HG02678 (cell line): Measurements from ENCODE around the gene TIRAP.

Source experiments
- ATAC-seq: cut with Tn5 transposase; IDR thresholded peaks from one replicate; pipeline ENCODE4 v1.9.1; 2021; ENCODE audit warnings: mild to moderate bottlenecking, moderate library complexity; ENCODE audit not compliant: unreplicated experiment

Gene TIRAP

DNA sequence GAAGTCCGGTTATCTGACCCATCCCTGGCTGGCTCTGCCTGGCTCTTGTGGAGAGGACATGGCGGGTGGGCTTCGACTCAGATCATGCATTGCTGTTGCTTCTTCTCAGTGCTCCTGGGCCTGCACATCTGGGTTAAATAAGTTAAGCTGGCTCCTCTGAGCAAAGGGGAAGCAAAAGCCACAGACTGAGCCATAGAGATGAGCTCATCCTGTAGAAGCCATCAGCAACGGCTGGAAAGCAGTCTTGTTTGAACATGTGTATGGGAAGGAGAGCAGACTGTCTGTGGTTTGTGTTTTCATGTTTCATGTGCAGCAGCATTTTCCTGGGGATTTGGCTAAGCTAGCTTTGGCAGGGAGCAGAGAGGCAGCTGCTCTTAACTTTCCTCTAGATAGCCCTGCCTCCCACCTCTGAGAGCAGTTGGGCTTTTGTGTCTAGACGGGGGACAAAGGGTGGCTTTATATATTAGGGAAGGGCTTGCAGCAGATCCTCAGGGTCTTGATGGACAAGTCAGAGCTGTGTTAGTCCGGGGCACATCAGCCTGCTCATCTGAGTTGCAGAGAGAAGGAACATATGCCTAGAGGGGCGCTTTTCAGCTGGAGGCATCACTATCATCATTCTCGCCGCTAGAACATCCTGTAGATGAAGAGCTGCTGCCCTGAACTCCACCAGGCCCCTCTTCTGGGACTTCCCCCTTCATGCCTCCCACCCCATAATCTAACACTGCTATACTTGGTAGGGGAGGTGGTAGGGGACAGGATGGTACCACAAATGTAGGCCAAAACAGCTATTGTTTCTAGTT is 35.9 kb downstream of the TIRAP start:
- peak; percentile 90 for ATAC-seq

DNA sequence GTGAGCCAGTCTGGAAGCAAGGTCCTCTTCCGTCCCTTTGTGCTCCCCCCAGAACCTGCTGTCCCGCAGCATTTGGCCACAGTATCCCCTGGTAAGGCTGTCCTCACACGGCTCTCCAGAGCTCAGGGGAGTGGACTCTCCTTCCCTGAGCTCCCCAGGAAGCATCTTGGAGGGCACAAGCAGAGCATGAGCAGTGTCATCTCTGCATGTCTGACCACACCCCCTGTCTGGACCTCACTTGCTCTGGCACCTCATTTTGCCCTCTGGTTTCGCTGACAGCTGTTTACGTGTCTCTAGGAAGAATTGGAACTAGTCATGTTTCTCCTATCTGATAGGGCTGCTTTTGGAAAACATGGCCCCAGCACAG is 36.5 kb downstream of the TIRAP start:
- ATAC-seq = no peak

DNA sequence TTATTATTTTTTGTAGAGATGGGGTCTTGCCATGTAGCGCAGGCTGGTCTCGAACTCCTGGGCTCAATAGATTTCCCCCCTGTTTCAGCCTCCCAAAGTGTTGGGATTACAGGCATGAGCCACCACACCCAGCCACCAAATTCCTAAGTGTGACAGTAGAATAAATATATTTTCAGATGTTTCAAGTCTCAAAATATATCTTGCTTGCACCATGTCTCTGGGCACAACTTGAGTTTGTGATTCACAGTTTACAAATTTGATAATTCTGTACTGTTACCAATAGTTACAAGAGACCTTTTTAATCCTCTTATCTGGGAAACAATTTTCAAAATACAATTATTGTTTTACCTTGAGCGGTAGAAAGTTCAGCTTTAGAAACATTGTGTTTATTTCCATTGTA is 40.1 kb downstream of the TIRAP start:
- no peak for ATAC-seq

DNA sequence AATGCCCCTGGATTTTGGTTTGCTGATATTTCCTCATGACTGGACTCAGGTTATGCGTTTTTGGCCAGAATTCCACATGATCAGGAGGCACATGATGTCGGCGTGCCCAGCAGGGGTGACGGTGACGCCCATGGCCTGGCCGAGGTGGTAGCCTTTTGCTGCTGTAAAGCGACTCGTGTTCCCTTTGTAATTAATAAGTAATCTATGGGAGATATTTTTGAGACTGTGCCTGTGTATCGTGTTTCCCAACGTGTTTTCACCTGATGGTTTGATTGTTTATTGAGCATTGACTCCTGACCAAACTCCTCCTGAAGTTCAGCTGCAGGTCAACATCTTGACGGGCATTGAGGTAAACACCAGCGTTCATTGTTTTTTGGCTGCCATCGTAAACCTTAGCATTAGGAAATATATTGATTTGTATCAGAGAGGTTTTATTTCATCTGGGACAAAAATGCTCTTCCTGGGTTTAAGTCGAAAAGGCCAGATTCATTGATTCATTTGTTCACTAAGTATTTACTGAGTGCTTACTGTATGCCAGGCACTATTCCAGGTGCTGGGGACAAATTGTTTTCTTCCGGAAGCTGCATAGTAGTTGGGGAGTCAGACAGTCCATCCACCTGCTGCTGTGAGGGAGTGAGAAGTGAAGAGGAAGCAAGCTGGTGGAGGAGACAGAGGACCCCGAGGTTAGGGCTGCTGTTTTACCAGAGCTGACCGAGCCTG is 44.5 kb downstream of the TIRAP start:
- no peak for ATAC-seq

DNA sequence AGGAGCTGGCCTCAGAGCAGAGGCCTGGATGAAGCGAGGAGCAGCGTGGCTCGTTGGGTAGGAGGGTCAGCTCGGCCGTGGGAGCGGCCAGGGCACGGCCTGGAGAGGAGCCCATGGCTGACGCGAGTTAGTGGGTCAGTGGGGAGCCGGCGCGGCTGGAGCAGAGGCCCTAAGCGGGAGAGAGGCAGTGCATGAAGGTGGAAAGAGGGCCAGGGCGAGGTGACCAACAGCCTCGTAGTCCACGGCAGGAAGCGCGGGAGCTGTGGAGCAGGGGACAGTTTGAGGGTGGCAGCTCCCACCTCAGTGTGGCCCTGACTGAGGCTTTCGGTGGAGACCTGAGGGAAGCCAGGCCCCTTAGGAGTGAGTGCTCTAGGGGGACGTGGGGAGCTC is 45.1 kb downstream of the TIRAP start:
- no peak for ATAC-seq

DNA sequence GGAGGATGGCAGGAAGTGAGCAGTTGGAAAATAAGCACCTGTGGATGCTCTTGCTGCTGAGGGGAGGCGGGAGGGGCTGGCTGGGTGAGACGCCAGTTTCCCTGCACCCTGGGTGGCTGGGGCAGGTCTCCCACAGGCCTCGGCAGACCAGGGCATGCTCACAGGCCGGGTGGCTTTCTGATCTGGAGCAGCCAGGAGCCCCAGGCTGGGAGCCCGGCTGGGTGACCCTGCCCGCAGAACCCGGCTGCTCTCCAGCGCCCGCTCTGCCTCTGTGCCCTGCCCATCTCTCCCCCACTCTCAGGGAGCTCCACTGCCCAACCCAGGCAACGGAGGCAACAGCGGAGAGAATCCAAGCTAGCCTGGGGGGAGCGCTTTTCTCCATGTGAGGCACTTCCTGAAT is 45.6 kb downstream of the TIRAP start:
- ATAC-seq = no peak

DNA sequence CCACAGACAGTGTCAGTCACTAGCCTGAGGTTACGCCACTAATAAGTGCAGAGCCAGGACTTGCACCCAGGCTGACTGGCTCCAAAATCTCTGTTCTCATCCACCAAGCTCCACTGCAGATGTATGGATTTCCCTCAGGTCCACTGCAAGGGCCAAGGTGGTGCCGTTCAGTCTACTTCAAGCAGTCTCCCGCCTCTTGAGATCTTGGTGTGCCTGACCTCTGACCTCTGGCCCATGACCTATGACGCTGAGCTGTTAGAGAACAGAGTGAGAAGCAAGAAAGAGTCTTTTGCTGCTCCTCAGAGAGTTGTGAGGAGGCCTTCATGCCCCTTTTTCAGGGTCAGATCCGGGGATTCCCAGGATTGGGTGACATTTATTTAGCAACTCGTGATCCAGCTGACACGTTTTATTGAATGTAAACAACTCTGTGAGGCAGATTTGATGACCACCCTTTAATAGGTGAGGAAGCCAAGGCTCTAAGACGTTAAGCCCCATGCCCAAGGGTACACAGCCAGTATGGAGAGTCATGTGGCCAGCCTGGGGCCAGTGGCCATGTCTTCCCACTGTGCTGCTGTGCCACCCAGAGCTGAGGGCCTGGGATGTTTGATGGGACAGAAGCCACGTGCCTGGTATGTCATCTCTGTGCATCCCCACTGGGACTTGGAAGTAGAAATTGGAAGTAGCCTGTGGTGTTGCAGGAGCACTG is 46.2 kb downstream of the TIRAP start:
- ATAC-seq = no peak

DNA sequence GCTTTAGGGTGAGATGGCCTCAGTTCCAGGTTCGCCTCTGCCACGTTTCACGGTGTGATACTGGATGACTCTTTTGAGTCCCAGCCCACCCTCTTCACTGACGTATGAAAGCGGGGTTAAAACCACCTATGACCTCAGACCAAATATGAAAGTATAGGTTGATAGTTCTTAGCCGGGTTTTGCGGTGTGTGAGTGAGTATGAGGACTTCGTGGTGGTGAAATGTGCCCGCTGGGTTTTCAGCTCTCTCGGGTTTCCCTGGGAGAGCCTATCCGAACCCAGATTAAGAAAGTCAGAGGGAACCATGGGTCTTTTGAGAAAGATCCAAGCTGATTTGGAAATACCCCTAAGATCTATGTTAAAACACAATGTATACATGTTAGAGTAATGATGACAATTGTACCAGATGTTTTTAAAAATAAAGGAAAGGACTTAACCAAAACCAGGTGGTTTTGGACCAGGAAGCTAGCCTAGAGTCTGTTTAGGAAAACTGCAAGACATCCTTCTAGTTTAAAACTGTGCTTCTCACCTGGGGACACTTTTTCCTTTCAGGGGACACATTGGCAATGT is 46.8 kb downstream of the TIRAP start:
- ATAC-seq = no peak

DNA sequence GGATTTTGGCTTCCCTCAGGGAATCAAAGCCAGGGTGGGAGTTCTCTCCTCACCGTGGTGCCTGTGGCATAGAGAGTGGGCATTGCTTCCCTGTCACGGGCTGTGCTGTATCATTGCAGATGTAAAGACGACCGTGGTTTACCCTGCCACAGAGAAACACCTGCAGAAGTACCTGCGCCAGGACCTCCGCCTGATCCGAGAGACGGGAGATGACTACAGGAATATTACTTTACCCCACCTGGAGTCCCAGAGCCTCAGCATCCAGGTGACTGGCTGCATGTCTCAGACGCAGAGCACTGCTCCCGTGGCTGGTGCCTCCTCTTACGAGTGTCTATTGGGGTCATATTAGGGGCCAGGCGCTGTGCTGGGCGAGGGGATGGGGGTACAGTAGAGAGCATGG is 48.4 kb downstream of the TIRAP start:
- no peak for ATAC-seq

DNA sequence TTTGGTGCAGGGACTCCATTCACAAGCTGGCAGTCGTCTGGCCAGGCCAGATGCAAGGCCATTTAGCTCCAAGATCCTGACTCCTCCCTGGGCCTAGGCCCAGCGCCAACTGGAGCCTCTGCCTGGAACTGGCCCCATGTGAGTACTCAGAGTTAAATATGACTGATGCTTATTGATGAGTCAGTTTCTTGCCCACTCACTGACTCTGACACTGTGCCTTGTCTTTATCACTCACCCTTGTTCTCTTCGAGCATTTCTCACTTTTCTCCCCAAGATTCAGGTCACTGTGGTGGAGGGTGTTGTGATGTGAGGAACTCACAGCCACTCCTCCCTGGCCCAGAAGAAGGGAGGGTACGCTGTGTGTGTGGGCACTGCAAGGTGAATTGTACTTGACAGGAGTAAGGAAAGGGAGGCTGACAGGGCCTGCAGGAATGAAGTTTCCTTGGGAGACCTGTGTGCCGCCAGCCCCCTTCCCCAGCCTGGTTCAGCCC is 49.4 kb downstream of the TIRAP start:
- ATAC-seq = no peak

DNA sequence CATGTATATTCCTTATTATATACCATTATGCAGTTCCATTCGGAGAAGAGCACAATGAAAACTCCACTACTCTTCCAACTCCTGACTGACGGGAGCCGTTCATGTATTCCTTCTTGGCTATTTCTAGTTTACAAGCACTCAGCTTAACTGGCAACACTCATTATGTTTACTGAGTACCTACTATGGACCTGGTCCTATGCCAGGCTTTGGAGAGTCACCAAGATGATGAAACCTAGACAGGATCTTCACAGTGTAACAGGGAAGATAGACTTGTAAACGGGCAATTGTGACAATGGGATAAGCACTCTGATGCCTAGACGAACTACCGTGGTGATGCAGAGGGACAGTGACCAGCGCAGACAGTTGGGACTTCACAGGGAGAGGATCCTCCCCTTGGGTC is 50.2 kb downstream of the TIRAP start:
- ATAC-seq = no peak

DNA sequence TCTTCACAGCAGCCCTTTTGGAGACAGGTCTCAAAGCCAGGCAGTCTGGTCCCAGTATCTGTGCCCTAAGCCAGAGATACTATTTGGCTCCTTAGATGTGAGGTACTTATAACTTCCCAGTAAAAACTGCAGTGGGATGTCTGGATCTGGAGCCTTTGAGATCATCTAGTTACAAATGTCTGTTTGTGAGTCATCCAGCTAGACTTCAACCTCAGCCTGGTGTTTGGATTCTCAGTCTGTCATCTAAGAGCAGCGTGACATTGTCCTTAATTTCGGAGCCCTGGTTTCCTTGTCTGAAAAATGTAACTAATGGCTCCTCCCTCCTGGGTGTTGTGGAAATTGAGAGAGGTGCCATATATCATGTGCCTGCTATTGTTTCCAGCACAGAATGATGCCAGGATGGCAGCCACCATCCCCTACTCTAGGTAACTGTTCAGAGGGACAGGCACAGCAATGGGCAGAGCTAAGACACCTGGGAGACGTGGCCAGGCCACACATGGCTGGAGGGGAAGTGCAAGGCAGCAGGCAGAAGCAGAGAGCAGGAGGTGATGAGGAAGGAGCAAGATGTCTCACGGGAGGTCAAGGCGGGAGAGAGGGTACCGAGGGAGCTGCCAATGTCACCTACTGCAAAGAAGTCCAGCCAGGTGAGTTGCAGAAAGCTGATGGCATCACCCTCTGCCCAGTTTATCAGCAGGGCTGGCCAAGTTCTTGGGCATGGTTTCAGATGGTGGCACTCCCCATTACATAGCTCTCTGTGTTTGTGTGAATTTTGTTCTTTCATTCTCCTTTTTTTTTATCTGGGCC is 52.0 kb downstream of the TIRAP start:
- ATAC-seq = no peak

DNA sequence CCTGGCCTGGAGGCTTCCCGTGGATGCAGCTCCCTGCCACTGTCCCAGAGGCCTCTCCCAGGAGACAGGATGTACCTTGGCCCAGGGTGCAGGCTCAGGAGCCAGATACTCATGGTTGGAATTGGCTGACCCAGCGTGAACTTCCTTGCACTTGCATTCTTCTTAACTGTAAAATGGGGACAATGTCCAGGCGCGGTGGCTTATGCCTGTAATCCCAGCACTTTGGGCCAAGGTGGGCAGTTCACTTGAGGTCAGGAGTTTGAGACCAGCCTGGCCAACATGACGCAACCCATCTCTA is 52.5 kb downstream of the TIRAP start:
- ATAC-seq = no peak

DNA sequence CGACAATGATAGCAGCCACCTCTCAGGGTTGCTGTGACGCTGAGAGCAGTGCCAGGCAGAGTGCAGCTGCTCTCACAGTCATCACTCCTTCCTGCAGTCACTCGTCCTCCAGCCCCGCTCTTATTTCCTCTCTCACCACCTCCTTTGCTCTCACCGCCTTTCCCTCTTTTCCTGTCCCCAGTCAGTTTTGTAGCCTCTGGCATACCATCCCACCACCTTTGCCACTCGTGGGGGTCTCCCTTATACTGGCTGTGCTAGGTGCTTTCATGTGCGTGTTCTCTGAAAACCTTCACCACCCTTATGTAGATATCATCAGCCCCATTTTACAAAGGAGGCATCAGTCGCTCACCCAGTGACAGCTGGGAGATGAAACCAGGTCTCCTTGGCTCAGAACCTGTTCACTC is 53.2 kb downstream of the TIRAP start:
- ATAC-seq = no peak

DNA sequence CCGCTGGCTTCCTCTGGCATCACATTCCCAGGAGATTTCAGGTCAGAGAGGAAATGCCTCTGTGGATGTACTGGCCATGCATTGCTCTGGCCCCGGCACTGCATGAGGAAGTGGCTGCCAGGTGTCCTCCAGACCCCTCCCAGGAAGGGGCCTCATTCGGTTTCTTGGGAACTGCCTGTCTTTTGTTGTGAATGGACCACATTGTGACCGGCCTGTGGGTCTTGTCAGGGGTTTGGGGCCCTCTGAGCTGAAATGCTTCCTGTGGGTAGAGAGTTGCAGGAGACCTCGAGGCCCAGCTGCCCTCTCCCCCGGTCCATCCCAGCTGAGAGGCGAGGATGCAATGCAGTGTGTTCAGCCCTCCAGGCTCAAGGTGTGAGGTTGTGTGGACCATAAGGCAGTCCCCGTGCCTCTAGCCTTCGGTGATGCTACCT is 53.8 kb downstream of the TIRAP start:
- ATAC-seq = no peak

DNA sequence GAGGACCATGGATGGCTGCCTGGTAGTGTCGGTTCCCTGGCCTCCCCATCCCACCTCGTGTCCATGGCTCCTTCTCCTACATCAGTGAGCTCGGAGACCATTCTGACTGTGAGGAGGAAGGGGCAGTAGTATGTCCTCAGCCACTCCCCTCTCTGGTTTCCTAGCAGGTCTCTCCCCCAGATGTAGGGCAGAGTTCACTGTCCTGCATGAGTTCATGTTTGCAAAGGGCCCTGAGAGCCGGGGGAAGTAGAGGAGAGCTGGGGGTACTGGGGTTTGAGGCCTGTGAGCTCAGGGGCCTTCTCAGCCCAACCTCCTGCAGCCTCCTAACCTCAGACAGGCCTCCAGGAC is 54.2 kb downstream of the TIRAP start:
- no peak for ATAC-seq

DNA sequence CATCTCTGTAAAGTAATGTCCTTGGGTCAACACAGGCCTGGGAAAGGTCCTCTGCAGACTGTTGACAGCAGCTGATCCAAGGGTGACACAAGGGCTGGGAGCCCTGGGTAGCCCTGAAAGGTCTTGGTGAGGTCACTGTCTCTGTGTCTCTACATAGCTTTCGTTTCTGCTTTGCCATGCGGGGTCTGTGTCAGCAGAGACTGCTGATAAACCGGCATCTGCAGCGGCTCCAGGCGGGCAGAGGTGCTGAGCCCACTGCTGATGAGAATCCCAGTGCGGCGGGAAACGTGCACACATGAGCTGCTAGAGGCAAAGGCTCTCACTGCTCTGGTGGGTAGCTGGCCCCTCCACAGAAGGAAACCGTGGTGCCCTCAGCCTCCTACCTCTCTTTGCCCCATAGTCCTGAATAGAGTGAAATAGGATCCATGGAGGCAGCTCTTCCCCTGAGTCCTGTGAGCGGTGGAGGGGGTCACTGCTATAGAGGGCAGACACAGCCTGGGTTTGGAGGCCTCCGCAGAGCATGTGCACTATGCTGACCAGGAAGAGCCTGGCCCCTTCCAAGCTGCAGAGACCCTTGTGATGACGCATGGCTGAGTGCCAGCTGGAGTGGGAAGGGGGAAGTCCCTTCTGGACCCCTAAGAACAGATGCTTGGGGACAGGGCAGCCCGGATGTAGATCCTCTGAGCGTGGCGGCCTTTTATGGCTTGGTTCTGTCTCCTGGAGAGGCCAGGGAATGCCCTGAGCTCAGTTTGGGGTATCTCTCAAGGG is 54.8 kb downstream of the TIRAP start:
- ATAC-seq = no peak

DNA sequence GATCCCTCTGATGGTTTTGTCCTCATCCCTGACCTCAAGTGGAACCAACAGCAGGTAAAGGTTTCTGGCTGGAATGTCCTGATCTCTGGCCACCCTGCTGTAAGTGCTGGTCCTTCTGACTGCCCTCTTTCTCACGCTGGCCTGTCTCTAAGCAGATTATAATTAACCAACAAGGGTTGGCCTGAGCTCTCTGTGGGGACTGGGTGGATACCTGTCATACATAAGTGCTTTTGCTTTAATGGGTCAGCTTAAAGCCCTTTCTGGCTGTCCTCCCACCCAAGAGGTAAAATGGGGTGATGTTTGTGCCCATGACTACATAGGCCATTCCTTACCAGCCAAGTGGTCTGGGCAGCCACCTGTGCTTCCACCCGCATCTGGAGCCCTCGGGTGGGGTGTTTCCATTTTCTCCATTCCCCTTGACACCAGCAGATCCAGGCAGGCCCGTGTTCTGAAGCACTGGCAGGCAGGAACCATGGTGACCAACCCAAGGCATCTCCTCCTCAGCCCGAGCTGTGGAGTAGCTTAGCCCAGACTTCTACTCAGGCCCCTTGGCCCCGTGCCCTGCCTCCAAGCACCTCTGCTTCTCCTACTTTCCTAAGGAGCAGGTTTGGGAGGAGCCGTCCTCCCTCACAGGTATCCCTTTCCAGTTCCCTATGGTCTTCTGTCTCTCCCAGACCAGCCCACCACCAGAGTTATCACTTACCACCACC is 55.6 kb downstream of the TIRAP start:
- no peak for ATAC-seq

DNA sequence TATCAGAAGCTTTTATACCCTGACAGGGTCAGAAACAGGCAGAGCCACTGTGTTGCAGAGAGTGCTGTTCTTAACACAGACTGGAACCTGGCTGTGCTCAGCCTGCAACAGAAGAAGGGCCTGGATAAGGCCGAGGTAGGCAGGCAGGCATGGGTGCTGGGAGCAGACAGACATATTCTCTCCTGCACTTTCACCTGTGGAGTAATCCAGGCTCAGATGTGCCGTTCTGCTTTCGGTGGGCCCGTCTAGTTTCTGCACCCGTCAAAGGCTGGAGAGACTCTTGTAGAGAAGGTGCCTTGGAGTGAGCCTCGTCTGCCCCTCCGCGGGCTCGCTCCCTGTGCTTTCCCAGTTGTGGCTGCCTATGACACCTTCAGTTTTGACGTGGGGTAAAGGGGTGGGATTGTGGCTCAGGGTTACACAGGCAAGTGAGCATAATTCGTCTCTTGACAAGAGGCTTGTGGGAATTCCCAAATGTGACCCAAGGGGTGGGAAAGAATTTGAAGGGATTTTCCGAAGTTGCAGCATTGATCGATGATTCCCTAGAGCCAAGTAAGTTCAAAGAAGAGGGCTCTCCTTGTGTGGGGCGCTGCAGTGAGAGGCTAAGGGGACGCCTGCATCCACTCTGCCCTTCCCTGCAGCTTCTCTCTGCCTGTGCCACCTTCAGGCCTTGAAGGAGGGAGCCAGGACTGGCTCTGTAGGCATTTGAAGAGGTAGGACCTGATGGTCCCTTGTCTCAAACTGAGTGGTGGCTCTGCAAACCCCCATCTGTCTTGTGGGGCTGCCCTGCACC is 56.4 kb downstream of the TIRAP start:
- no peak for ATAC-seq
